Sigmoid colon (tissue), 4 donors: ENCODE data around the gene PLEKHM2.

Experiments
- POLR2A ChIP-seq, 2 donors: fragments of 450-650 bp; IDR thresholded peaks; one replicate each; pipeline ENCODE4 v1.6.1; 2016; ENCODE audit warnings: antibody characterized with exemption in 2 of 2, mild to moderate bottlenecking in 2 of 2, moderate library complexity in 2 of 2
- POLR2AphosphoS5 ChIP-seq, 4 donors: sonication (generic); formaldehyde crosslinking; IDR thresholded peaks; one replicate each; pipeline ENCODE4 v1.6.1; 2017; ENCODE audit warnings: antibody characterized with exemption in 4 of 4

DNA sequence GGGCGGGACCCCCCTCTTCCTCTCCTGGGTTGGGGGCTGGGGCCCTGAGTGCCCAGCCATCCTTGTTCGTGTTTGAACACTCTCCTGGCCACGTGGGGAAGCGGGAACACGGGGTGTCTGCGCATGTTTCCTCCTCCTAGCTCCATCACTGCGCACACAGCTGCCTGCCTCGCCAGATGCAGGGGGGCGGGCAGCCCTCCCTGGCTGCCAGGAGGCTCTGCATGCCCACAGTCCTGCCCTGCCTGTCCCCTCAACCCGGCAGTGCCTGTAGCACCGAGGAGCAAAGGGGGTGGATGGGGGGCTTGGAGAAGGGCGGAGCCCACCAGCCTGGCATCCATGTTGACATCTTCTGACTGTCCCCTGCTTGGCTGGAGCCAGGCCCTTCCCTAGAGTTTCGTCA is 50.2 kb downstream of the PLEKHM2 start:
- TF ChIP-seq POLR2A (IDR thresholded peaks at IDR 0.05), result no peak
- TF ChIP-seq POLR2AphosphoS5 (IDR thresholded peaks at IDR 0.05), result no peak
